ENCODE data around the gene KCNQ1.

The KCNQ1 gene

GRCh38 chr11:2537896-2538724 is 93.3 kb downstream of the KCNQ1 start:
- TF ChIP-seq CSDC2 (CRISPR knock-in tag; IDR thresholded peaks at IDR 0.05): no peak
- TF ChIP-seq ZFP3 (CRISPR knock-in tag; IDR thresholded peaks at IDR 0.05): no peak
- TF ChIP-seq TSHZ2 (CRISPR knock-in tag; IDR thresholded peaks at IDR 0.05): no peak

GRCh38 chr11:2538951-2539350 is 94.1 kb downstream of the KCNQ1 start:
- TF ChIP-seq BACH2 (CRISPR knock-in tag; IDR thresholded peaks at IDR 0.05; ENCODE audit: borderline replicate concordance) (no peak), GLIS3 (CRISPR knock-in tag; IDR thresholded peaks at IDR 0.05) (no peak), ZC3H10 (CRISPR knock-in tag; IDR thresholded peaks at IDR 0.05) (no peak), CREB5 (CRISPR knock-in tag; IDR thresholded peaks at IDR 0.05; ENCODE audit: low read depth) (no peak), TOX (CRISPR knock-in tag; IDR thresholded peaks at IDR 0.05; ENCODE audit: borderline replicate concordance) (no peak), CSDC2 (CRISPR knock-in tag; IDR thresholded peaks at IDR 0.05) (no peak), ISL1 (CRISPR knock-in tag; IDR thresholded peaks at IDR 0.05) (no peak), ARNTL (CRISPR knock-in tag; IDR thresholded peaks at IDR 0.05; ENCODE audit: borderline replicate concordance, low read depth) (no peak)
- ATAC-seq: no peak

More at GRCh38 chr11:2537896-2538724, 93.3 kb downstream of the KCNQ1 start:
- no peak for ATAC-seq

- TF ChIP-seq TOX (CRISPR knock-in tag; IDR thresholded peaks at IDR 0.05; ENCODE audit: borderline replicate concordance): no peak
- TF ChIP-seq BACH2 (CRISPR knock-in tag; IDR thresholded peaks at IDR 0.05; ENCODE audit: borderline replicate concordance): no peak
- no peak for TF ChIP-seq GLIS3 (CRISPR knock-in tag; IDR thresholded peaks at IDR 0.05)
- TF ChIP-seq CSRNP3 (CRISPR knock-in tag; IDR thresholded peaks at IDR 0.05): no peak
- no peak for TF ChIP-seq ZNF8 (CRISPR knock-in tag; IDR thresholded peaks at IDR 0.05)
- no peak for TF ChIP-seq TCF4 (CRISPR knock-in tag; IDR thresholded peaks at IDR 0.05; ENCODE audit: borderline replicate concordance)
- no peak for TF ChIP-seq ISL1 (CRISPR knock-in tag; IDR thresholded peaks at IDR 0.05)
- TF ChIP-seq PPARA (CRISPR knock-in tag; IDR thresholded peaks at IDR 0.05; ENCODE audit: borderline replicate concordance): no peak
- TF ChIP-seq ZNF565 (CRISPR knock-in tag; conservative IDR thresholded peaks at IDR 0.05; ENCODE audit: low read depth): no peak
- no peak for TF ChIP-seq TSHZ2 (CRISPR knock-in tag; IDR thresholded peaks at IDR 0.05)
- TF ChIP-seq CSDC2 (CRISPR knock-in tag; IDR thresholded peaks at IDR 0.05): no peak
- TF ChIP-seq ESRRG (CRISPR knock-in tag; IDR thresholded peaks at IDR 0.05): no peak
- no peak for TF ChIP-seq ZC3H10 (CRISPR knock-in tag; IDR thresholded peaks at IDR 0.05)
- no peak for TF ChIP-seq CREB5 (CRISPR knock-in tag; IDR thresholded peaks at IDR 0.05; ENCODE audit: low read depth)
These were observed 94.8 kb downstream of the KCNQ1 start for GRCh38 chr11:2539371-2540222.

More at GRCh38 chr11:2539371-2540222, 94.8 kb downstream of the KCNQ1 start:
- no peak for ATAC-seq

Measured in SK-N-SH treated with all-trans-retinoic acid at 6 μM for 48 hours (cell line).